Right lobe of liver (tissue), 6 donors: ENCODE measurements around the gene VRK2. TPM values are rescaled to one million over a fixed set of nuclear protein-coding genes. Genes with fewer than 3 reads are reported as not detected.
"Not testable (repeated sequence)": the region's sequence is repeated elsewhere in the genome, so short reads cannot be mapped to it uniquely, and the experiment has no call there.

ENCODE experiments used
- ATAC-seq, 4 donors: fragments of 200-7000 bp; cut with Tn5 transposase; one replicate each; pipeline ENCODE4 v1.9.1; 2020; ENCODE audit warnings: mild to moderate bottlenecking in 4 of 4, moderate library complexity in 4 of 4
- DNase-seq, 3 donors: peaks; one replicate each; pipeline ENCODE4 v3.0.0-alpha.2; 2020
- H3K27ac ChIP-seq, 3 donors: fragments of 200-600 bp; one replicate each; pipeline ENCODE4 v1.8.0; 2022
- H3K27me3 ChIP-seq, 2 donors: fragments of 200-600 bp; one replicate each; pipeline ENCODE4 v1.8.0; 2022
- H3K36me3 ChIP-seq, 4 donors: fragments of 200-600 bp; sonication (generic) in 1 of 4; one replicate each; pipeline versions ENCODE4 v1.5.1 to v1.8.0; 2017 to 2022; ENCODE audit warnings: control low read depth in 1 of 4
- H3K4me1 ChIP-seq, 4 donors: fragments of 200-600 bp; sonication (generic) in 1 of 4; one replicate each; pipeline versions ENCODE4 v1.5.1 to v1.8.0; 2017 to 2022; ENCODE audit warnings: control low read depth in 1 of 4
- H3K4me3 ChIP-seq, 3 donors: fragments of 200-600 bp; one replicate each; pipeline ENCODE4 v1.8.0; 2022
- H3K9me3 ChIP-seq, 4 donors: fragments of 200-600 bp; sonication (generic) in 1 of 4; one replicate each; pipeline versions ENCODE4 v1.5.1 to v1.8.0; 2017 to 2022; ENCODE audit warnings: control low read depth in 1 of 4
- POLR2A ChIP-seq: fragments of 450-650 bp; IDR thresholded peaks from one replicate; pipeline ENCODE4 v1.6.1; 2017; ENCODE audit warnings: antibody characterized with exemption, mild to moderate bottlenecking
- WGBS: methylation state at CpG from one replicate; pipeline ENCODE4 v1.1.6; 2018; ENCODE audit warnings: low coverage, low lambda C conversion rate; ENCODE audit not compliant: insufficient coverage; ENCODE audit errors: missing lambda C conversion rate; 5-methylcytosine and 5-hydroxymethylcytosine counted together
- intact Hi-C, 2 donors: fragments of 100-400 bp; cut with DNase I; formaldehyde crosslinking; loops; one replicate each; pipeline versions ENCODE4 v1.11.2 to v1.14.1; 2022
- total RNA-seq, 6 experiments: library from RNA; depleted of rRNA in 2 of 6; stranded (reverse); fragments of >200 nt in 2 of 6; fragmentation: NEBNext Ultra II Directional in 3 of 6; extraction: Animal tissue kit (Norgen Biotek cat#: 25700) in 3 of 6; gene quantifications; one replicate each; pipeline versions ENCODE4 v1.1.0 to v1.2.4, GENCODE V29; 2016 to 2023
- TF ChIP-seq, protein P1 (sequence below), 4 donors: fragments of 200-600 bp in 3 of 4; fragments of 450-650 bp in 1 of 4; IDR thresholded peaks; one replicate each; pipeline versions ENCODE4 v1.5.1 to v1.8.0; 2016 to 2022; ENCODE audit warnings: antibody characterized with exemption in 4 of 4, mild to moderate bottlenecking in 2 of 4
- donor health status: DM: no; HTN: yes; CAD: no.
- donor health status: DM: no; HTN: no; CAD: no.
- donor health status: DM: no; HTN: no; CAD: no.
- donor health status: DM: no; HTN: yes; CAD: no.
- donor health status: DM: no; HTN: yes; CAD: no.

VRK2 gene
- total RNA-seq, 6 experiments from 2014 or later: 7.7 to 13.0 (median 10.2) TPM

DNA sequence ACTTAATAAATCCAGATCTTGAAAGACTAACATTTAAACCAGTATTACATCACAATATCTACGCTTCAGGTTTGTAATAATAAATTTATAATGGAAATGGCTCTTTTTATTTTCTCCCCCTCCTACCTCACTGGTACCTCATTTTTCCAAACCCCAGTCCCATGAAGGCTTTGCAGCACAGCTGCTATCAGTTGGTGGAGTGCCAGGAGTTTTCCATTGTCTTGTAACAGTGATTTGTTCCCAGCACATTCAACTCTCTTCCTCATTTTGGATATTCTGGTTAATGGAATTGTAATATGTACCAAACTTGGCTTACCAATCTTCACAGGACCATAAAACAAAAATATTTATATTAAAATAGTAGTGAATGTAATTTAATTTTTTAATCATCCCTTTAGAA, 91.2 kb downstream of the VRK2 start:
- Histone ChIP-seq H3K4me1 (no peaks in the 10 kb centered on the region), H3K4me3 (no peak overlapping the region), H3K36me3 (no peaks in the 10 kb centered on the region), H3K9me3 (no peaks in the 10 kb centered on the region), H3K27me3 (no peaks in the 10 kb centered on the region), H3K27ac (no peak overlapping the region)
- intact Hi-C loops: no loop called here
- TF ChIP-seq, protein P1, sequence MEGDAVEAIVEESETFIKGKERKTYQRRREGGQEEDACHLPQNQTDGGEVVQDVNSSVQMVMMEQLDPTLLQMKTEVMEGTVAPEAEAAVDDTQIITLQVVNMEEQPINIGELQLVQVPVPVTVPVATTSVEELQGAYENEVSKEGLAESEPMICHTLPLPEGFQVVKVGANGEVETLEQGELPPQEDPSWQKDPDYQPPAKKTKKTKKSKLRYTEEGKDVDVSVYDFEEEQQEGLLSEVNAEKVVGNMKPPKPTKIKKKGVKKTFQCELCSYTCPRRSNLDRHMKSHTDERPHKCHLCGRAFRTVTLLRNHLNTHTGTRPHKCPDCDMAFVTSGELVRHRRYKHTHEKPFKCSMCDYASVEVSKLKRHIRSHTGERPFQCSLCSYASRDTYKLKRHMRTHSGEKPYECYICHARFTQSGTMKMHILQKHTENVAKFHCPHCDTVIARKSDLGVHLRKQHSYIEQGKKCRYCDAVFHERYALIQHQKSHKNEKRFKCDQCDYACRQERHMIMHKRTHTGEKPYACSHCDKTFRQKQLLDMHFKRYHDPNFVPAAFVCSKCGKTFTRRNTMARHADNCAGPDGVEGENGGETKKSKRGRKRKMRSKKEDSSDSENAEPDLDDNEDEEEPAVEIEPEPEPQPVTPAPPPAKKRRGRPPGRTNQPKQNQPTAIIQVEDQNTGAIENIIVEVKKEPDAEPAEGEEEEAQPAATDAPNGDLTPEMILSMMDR (IDR thresholded peaks at IDR 0.05): no peak
- TF ChIP-seq POLR2A: no peak
- no peak for DNase-seq
- 89% methylated on average over 1 of the region's 1 CpG for WGBS
- ATAC-seq: peak in 1 of 4 donors; percentile 38

DNA sequence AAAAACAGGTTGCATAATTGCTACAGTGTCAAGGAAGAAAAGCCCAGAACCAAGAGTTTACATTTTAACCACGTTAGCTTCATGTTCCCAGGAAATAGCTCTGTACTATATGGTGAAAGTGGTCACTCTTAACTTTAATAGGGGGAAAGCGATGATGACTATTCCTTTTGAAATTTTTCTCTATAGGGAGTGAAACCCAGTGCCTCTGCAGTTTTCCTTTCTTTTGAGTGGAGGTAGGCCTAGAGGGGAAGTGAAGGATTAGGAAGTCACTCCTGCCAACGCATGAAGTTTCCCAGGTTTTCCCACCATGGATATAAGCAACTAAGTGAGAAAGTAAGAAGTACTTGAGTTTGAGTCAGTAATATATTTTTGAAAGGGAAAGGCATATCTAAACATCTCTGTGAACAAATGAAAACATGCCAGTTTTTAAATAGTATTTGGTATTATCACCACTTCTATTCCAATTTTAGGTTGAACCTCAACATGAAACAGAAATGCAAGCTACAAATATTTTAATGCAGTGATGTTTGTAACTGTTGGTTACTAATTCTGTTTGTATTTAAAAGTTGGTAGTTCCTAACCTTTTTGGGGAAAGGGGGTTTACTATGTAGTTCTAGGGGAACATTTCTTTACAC, 91.9 kb downstream of the VRK2 start:
- Histone ChIP-seq H3K4me1 (no peaks in the 10 kb centered on the region), H3K36me3 (no peaks in the 10 kb centered on the region), H3K27ac (no peak overlapping the region), H3K4me3 (no peak overlapping the region), H3K27me3 (no peaks in the 10 kb centered on the region), H3K9me3 (no peaks in the 10 kb centered on the region)
- DNase-seq (no peak), ATAC-seq (no peak)
- TF ChIP-seq, protein P1 (IDR thresholded peaks at IDR 0.05): no peak
- TF ChIP-seq POLR2A: no peak
- 84% methylated on average over 3 of the region's 3 CpGs for WGBS
- intact Hi-C loops: no loop called here

DNA sequence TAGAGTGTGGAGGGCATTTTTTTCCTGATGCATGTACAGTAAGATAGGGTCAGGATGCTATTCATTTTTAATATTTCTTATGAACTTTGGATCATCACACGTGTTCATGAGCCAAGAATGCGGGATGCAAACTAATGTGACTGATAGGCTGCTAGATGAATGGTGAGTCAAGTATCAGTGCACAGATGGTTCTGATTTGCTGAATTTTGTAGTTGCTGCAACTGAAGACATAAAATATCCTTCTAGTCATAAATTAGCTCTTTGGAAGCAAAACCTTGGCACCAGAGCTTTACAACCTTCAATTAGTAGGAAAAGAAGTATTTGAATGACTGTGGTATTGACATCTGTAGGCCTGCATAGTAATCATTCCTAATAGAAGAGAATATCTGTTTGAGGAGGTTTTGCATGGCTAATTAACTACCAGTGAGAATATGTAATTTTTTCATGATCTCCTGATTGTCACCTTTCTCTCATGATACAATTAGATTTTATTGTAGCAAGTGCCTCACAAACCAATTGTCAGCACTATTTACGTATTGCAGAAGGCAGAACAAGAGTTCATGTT, 94.0 kb downstream of the VRK2 start:
- DNase-seq (no peak), ATAC-seq (no peak)
- Histone ChIP-seq H3K27ac (no peak overlapping the region), H3K4me1 (no peaks in the 10 kb centered on the region), H3K36me3 (no peaks in the 10 kb centered on the region), H3K9me3 (no peaks in the 10 kb centered on the region), H3K4me3 (no peak overlapping the region), H3K27me3 (no peaks in the 10 kb centered on the region)
- WGBS: 69% methylated on average over 3 of the region's 3 CpGs
- intact Hi-C loops: no loop called here
- no peak for TF ChIP-seq POLR2A
- TF ChIP-seq, protein P1 (IDR thresholded peaks at IDR 0.05): no peak

DNA sequence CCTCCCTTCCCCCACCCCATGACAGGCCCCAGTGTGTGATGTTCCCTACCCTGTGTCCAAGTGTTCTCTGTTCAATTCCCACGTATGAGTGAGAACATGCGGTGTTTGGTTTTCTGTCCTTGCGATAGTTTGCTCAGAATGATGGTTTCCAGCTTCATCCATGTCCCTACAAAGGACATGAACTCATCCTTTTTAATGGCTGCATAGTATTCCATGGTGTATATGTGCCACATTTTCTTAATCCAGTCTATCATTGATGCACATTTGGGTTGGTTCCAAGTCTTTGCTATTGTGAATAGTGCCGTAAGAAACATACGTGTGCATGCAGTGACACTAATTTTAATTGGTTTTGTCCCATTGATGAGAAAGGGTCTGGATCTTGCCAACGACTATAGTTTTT, 99.2 kb downstream of the VRK2 start:
- 97% methylated on average over 6 of the region's 6 CpGs for WGBS
- H3K4me3 ChIP-seq, DNase-seq, H3K27me3 ChIP-seq, intact Hi-C loops, H3K4me1 ChIP-seq, H3K9me3 ChIP-seq, H3K36me3 ChIP-seq, ATAC-seq, H3K27ac ChIP-seq: not testable (repeated sequence)

DNA sequence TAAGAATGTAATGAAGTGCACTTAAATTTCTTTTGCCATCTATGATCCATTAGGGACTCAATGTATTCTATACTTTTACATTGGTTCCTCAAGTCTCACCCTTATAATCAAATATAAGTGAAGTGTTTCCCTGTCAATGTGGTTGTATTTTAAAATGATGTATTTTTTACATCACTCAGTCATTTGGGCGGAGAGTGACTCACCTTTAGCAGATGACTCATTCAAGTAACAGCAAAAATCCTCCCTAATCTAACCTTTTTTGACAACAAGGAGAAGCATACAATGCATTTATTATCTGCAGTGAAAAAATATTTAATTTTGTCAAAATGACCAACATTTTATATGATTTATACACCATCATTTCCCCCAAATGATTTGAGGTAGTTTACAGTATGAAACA, 100.1 kb downstream of the VRK2 start:
- H3K4me3 ChIP-seq: no peak overlapping the region
- no peak for ATAC-seq
- H3K36me3 ChIP-seq: no peaks in the 10 kb centered on the region
- H3K9me3 ChIP-seq: no peaks in the 10 kb centered on the region
- DNase-seq: no peak
- intact Hi-C loops: no loop called here
- 100% methylated on average over 1 of the region's 1 CpG for WGBS
- H3K27ac ChIP-seq: no peak overlapping the region
- no peaks in the 10 kb centered on the region for H3K27me3 ChIP-seq
- H3K4me1 ChIP-seq: no peaks in the 10 kb centered on the region
- TF ChIP-seq, protein P1 (IDR thresholded peaks at IDR 0.05): no peak
- TF ChIP-seq POLR2A: no peak
